ENCODE data around the gene FRMD4B.
A peak's percentile ranks its signal among the peaks of the same experiment; 100 is the strongest.

The FRMD4B gene

GRCh38 chr3:69200384-69201068, 185.4 kb downstream of the FRMD4B start:
- DNase-seq (ENCODE audit: low spot score): peak; percentile 50

GRCh38 chr3:69199942-69200341, 185.9 kb downstream of the FRMD4B start:
- no peak for DNase-seq (ENCODE audit: low spot score)

GRCh38 chr3:69197922-69198530, 187.9 kb downstream of the FRMD4B start:
- DNase-seq (ENCODE audit: low spot score): peak; percentile 77

GRCh38 chr3:69197455-69197854, 188.4 kb downstream of the FRMD4B start:
- no peak for DNase-seq (ENCODE audit: low spot score)

GRCh38 chr3:69196876-69197275, 189.0 kb downstream of the FRMD4B start:
- DNase-seq (ENCODE audit: low spot score): no peak

- no peak for DNase-seq (ENCODE audit: low spot score)
Measured at GRCh38 chr3:69194431-69195165, 191.3 kb downstream of the FRMD4B start.

GRCh38 chr3:69193749-69194148, 192.1 kb downstream of the FRMD4B start:
- no peak for DNase-seq (ENCODE audit: low spot score)

GRCh38 chr3:69191516-69191915, 194.4 kb downstream of the FRMD4B start:
- DNase-seq (ENCODE audit: low spot score): no peak

- no peak for DNase-seq (ENCODE audit: low spot score)
Measured at GRCh38 chr3:69189487-69189886, 196.4 kb downstream of the FRMD4B start.

GRCh38 chr3:69186575-69187093, 199.3 kb downstream of the FRMD4B start:
- no peak for DNase-seq (ENCODE audit: low spot score)

- no peak for DNase-seq (ENCODE audit: low spot score)
Measured at GRCh38 chr3:69182588-69183316, 203.1 kb downstream of the FRMD4B start.

GRCh38 chr3:69181592-69182211, 204.2 kb downstream of the FRMD4B start:
- DNase-seq (ENCODE audit: low spot score): no peak

- no peak for DNase-seq (ENCODE audit: low spot score)
Measured at GRCh38 chr3:69180869-69181591, 204.9 kb downstream of the FRMD4B start.

GRCh38 chr3:69179740-69180372, 206.0 kb downstream of the FRMD4B start:
- DNase-seq (ENCODE audit: low spot score): no peak

- peak; percentile 19 for DNase-seq (ENCODE audit: low spot score)
Measured at GRCh38 chr3:69178838-69179739, 206.8 kb downstream of the FRMD4B start.

- DNase-seq (ENCODE audit: low spot score): no peak
Measured at GRCh38 chr3:69178082-69178481, 207.8 kb downstream of the FRMD4B start.

GRCh38 chr3:69174871-69175737, 210.8 kb downstream of the FRMD4B start:
- DNase-seq (ENCODE audit: low spot score): no peak

- no peak for DNase-seq (ENCODE audit: low spot score)
Measured at GRCh38 chr3:69174445-69174844, 211.4 kb downstream of the FRMD4B start.

- no peak for DNase-seq (ENCODE audit: low spot score)
Measured at GRCh38 chr3:69172058-69172457, 213.8 kb downstream of the FRMD4B start.
